ENCODE measurements around the gene PLEKHM3. TPM values are rescaled to one million over a fixed set of nuclear protein-coding genes. Genes with fewer than 3 reads are reported as not detected.

PLEKHM3 gene
- total RNA-seq, 1 donor from 2014 or later, result 19.5 TPM

- no peak overlapping the region for H3K27ac ChIP-seq
- no peak overlapping the region for H2AFZ ChIP-seq (replicated peaks)
- no peaks in the 10 kb centered on the region for H3K9me3 Mint-ChIP-seq
- no peak overlapping the region for H3K4me2 ChIP-seq
- no peaks in the 10 kb centered on the region for H3K27me3 ChIP-seq
- H3K4me1 Mint-ChIP-seq, result no peaks in the 10 kb centered on the region
- no peak overlapping the region for H3K4me3 Mint-ChIP-seq
- TF ChIP-seq EZH2 (IDR thresholded peaks at IDR 0.05), result no peak
- TF ChIP-seq CTCF (IDR thresholded peaks at IDR 0.05), result no peak
- TF ChIP-seq EZH2phosphoT487 (IDR thresholded peaks at IDR 0.05), result no peak
- no peak overlapping the region for H3K9ac ChIP-seq
- H3K27me3 Mint-ChIP-seq (ENCODE audit: insufficient read depth, low read depth), result no peaks in the 10 kb centered on the region
- H4K20me1 ChIP-seq (ENCODE audit: low read depth), result no peaks in the 10 kb centered on the region
- H3K9me3 ChIP-seq (ENCODE audit: low read depth), result no peaks in the 10 kb centered on the region
- no peaks in the 10 kb centered on the region for H3F3A ChIP-seq (ENCODE audit: low read depth)
- no peak for DNase-seq (ENCODE audit: low spot score)
- H3K79me2 ChIP-seq (ENCODE audit: low read depth), result no peaks in the 10 kb centered on the region
- H3K4me1 ChIP-seq, result peaks cover 8% of the 10 kb centered on the region
- H3K36me3 Mint-ChIP-seq, result peaks cover 2% of the 10 kb centered on the region
- H3K4me3 ChIP-seq, result no peak overlapping the region
- no peak overlapping the region for H3K27ac Mint-ChIP-seq
- H3K36me3 ChIP-seq, result no peaks in the 10 kb centered on the region
Measured at GRCh38 chr2:207920321-207920720, 105.0 kb downstream of the PLEKHM3 start.

- Histone ChIP-seq H3K79me2 (ENCODE audit: low read depth) (no peaks in the 10 kb centered on the region), H3K27me3 (no peaks in the 10 kb centered on the region), H3K4me2 (no peak overlapping the region), H3K27ac (no peak overlapping the region), H3K9ac (no peak overlapping the region), H3K36me3 (no peaks in the 10 kb centered on the region), H3K4me1 (peaks cover 8% of the 10 kb centered on the region), H2AFZ (replicated peaks) (no peak overlapping the region), H3K4me3 (no peak overlapping the region), H3K9me3 (ENCODE audit: low read depth) (no peaks in the 10 kb centered on the region), H4K20me1 (ENCODE audit: low read depth) (no peaks in the 10 kb centered on the region), H3F3A (ENCODE audit: low read depth) (no peaks in the 10 kb centered on the region)
- DNase-seq (ENCODE audit: low spot score), result no peak
- Mint-ChIP-seq H3K27ac (no peak overlapping the region), H3K4me1 (no peaks in the 10 kb centered on the region), H3K36me3 (peaks cover 2% of the 10 kb centered on the region), H3K9me3 (no peaks in the 10 kb centered on the region), H3K27me3 (ENCODE audit: insufficient read depth, low read depth) (no peaks in the 10 kb centered on the region), H3K4me3 (no peak overlapping the region)
- TF ChIP-seq CTCF (IDR thresholded peaks at IDR 0.05) (no peak), EZH2 (IDR thresholded peaks at IDR 0.05) (no peak), EZH2phosphoT487 (IDR thresholded peaks at IDR 0.05) (no peak)
Measured at GRCh38 chr2:207919164-207919919, 106.0 kb downstream of the PLEKHM3 start.

- H3K4me3 ChIP-seq, result no peak overlapping the region
- H3K4me2 ChIP-seq, result no peak overlapping the region
- no peaks in the 10 kb centered on the region for H3K9me3 Mint-ChIP-seq
- H3K79me2 ChIP-seq (ENCODE audit: low read depth), result no peaks in the 10 kb centered on the region
- H3K36me3 ChIP-seq, result peaks cover 5% of the 10 kb centered on the region
- H3K4me3 Mint-ChIP-seq, result no peak overlapping the region
- H3K4me1 ChIP-seq, result peaks cover 15% of the 10 kb centered on the region
- H3K27ac Mint-ChIP-seq, result no peak overlapping the region
- H3K9me3 ChIP-seq (ENCODE audit: low read depth), result no peaks in the 10 kb centered on the region
- H3F3A ChIP-seq (ENCODE audit: low read depth), result peaks cover 5% of the 10 kb centered on the region
- H3K4me1 Mint-ChIP-seq, result no peaks in the 10 kb centered on the region
- no peak for DNase-seq (ENCODE audit: low spot score)
- H2AFZ ChIP-seq (replicated peaks), result no peak overlapping the region
- no peak overlapping the region for H3K9ac ChIP-seq
- H3K27me3 Mint-ChIP-seq (ENCODE audit: insufficient read depth, low read depth), result peaks cover 6% of the 10 kb centered on the region
- no peaks in the 10 kb centered on the region for H3K27me3 ChIP-seq
- H3K27ac ChIP-seq, result no peak overlapping the region
- no peaks in the 10 kb centered on the region for H4K20me1 ChIP-seq (ENCODE audit: low read depth)
- peaks cover 3% of the 10 kb centered on the region for H3K36me3 Mint-ChIP-seq
- TF ChIP-seq CTCF (IDR thresholded peaks at IDR 0.05), result no peak
- no peak for TF ChIP-seq EZH2phosphoT487 (IDR thresholded peaks at IDR 0.05)
- no peak for TF ChIP-seq EZH2 (IDR thresholded peaks at IDR 0.05)
Measured at GRCh38 chr2:207914716-207915115, 110.6 kb downstream of the PLEKHM3 start.
